ENCODE measurements around the gene PRODH2.

GRCh38 chr19:35806597-35806996 lies 6.0 kb downstream of the PRODH2 start:
- TF ChIP-seq, protein P1, sequence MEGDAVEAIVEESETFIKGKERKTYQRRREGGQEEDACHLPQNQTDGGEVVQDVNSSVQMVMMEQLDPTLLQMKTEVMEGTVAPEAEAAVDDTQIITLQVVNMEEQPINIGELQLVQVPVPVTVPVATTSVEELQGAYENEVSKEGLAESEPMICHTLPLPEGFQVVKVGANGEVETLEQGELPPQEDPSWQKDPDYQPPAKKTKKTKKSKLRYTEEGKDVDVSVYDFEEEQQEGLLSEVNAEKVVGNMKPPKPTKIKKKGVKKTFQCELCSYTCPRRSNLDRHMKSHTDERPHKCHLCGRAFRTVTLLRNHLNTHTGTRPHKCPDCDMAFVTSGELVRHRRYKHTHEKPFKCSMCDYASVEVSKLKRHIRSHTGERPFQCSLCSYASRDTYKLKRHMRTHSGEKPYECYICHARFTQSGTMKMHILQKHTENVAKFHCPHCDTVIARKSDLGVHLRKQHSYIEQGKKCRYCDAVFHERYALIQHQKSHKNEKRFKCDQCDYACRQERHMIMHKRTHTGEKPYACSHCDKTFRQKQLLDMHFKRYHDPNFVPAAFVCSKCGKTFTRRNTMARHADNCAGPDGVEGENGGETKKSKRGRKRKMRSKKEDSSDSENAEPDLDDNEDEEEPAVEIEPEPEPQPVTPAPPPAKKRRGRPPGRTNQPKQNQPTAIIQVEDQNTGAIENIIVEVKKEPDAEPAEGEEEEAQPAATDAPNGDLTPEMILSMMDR (IDR thresholded peaks at IDR 0.05; ENCODE audit: low read length), result no peak
- no peak for TF ChIP-seq EZH2 (IDR thresholded peaks at IDR 0.05; ENCODE audit: borderline replicate concordance, low read length)

Measured in OCI-LY1 (cell line).